Stomach (tissue), 9 donors: ENCODE results near the gene AFF4. TPM values are rescaled to one million over a fixed set of nuclear protein-coding genes. Genes with fewer than 3 reads are reported as not detected.
"Not testable (repeated sequence)": the region's sequence is repeated elsewhere in the genome, so short reads cannot be mapped to it uniquely, and the experiment has no call there.

Experiments
- DNase-seq, 2 donors: peaks; one replicate each; pipeline versions ENCODE4 v3.0.0 to v3.0.0-alpha.2; 2013 to 2019
- H3K27ac ChIP-seq, 5 donors: fragments of 200-600 bp in 4 of 5; sonication (generic) in 4 of 5; one replicate each; pipeline ENCODE4 v1.5.1; 2013 to 2019; ENCODE audit warnings: mild to moderate bottlenecking in 1 of 5, moderate library complexity in 1 of 5
- H3K27me3 ChIP-seq, 3 donors: fragments of 200-600 bp; sonication (generic); one replicate each; pipeline ENCODE4 v1.5.1; 2017 to 2019; ENCODE audit warnings: mixed run types in 1 of 3
- H3K36me3 ChIP-seq, 4 donors: fragments of 200-600 bp; sonication (generic); 1 replicate in 3 of 4; 2 replicates in 1 of 4; pipeline ENCODE4 v1.5.1; 2016 to 2019
- H3K4me1 ChIP-seq, 4 donors: fragments of 200-600 bp; sonication (generic); one replicate each; pipeline ENCODE4 v1.5.1; 2016 to 2019
- H3K4me3 ChIP-seq, 4 donors: fragments of 200-600 bp; sonication (generic) in 3 of 4; one replicate each; pipeline ENCODE4 v1.5.1; 2016 to 2019; ENCODE audit warnings: mild to moderate bottlenecking in 1 of 4
- H3K9me3 ChIP-seq, 4 donors: fragments of 200-600 bp; sonication (generic); one replicate each; pipeline ENCODE4 v1.5.1; 2016 to 2019
- EP300 ChIP-seq: sonication (generic); formaldehyde crosslinking; IDR thresholded peaks from one replicate; pipeline ENCODE4 v1.6.1; 2017; ENCODE audit warnings: antibody characterized with exemption
- POLR2A ChIP-seq, 4 donors: fragments of 450-650 bp; IDR thresholded peaks; one replicate each; pipeline ENCODE4 v1.6.1; 2016; ENCODE audit warnings: antibody characterized with exemption in 4 of 4, control low read depth in 2 of 4, mild to moderate bottlenecking in 1 of 4, moderate library complexity in 1 of 4
- POLR2AphosphoS5 ChIP-seq, 3 donors: sonication (generic); formaldehyde crosslinking; IDR thresholded peaks; one replicate each; pipeline ENCODE4 v1.6.1; 2016; ENCODE audit warnings: antibody characterized with exemption in 3 of 3
- WGBS, 5 donors: extraction: QIAGEN DNeasy Blood & Tissue Kit in 3 of 5; methylation state at CpG; one replicate each; pipeline versions ENCODE4 v1.1.5 to v1.1.7; 2013 to 2018; 5-methylcytosine and 5-hydroxymethylcytosine counted together
- intact Hi-C: fragments of 100-400 bp; cut with DNase I; formaldehyde crosslinking; loops from one replicate; pipeline ENCODE4 v1.15.1; 2023; ENCODE audit warnings: low total_unique reads
- polyA plus RNA-seq, 3 donors: library from polyadenylated mRNA; stranded (reverse); fragments of 200-250 nt; gene quantifications; one replicate each; pipeline ENCODE4 v1.2.3, GENCODE V29; 2013
- total RNA-seq, 5 donors: library from RNA; depleted of rRNA; stranded (reverse); fragments of >200 nt; gene quantifications; one replicate each; pipeline versions ENCODE4 v1.1.0 to v1.2.3, GENCODE V29; 2014 to 2016
- TF ChIP-seq, protein P1 (sequence below), 7 experiments: fragments of 450-650 bp in 4 of 7; fragments of 200-600 bp in 3 of 7; sonication (generic) in 3 of 7; IDR thresholded peaks; one replicate each; pipeline ENCODE4 v1.5.1; 2016 to 2019; ENCODE audit warnings: antibody characterized with exemption in 7 of 7, control low read depth in 2 of 7, mild to moderate bottlenecking in 1 of 7
- donor health status: healthy with polysubstance abuse.
- donor health status: Bipolar disorder and iron deficiency.
- donor health status: healthy.

The AFF4 gene
- total and polyA plus RNA-seq, 8 donors, result 7.0 to 133 (median 50.9) TPM

DNA sequence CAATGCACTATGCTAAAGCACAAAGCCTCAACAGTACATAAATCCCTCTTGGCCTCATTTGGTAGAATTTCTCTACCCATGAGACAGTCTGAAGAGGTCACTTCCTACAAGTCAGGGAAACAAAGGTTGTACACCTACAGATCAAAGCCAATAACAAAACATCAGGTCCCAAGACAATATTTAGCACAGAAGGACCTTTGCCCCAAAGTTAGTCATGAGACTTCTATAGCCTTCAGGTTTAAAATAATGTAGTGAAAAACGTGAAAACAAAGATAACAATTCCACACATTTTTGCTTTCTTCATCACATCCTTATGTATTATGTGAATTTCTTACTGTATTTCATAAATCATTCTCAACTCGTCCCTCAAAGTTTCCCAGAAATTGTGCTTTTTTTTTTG is 15.8 kb downstream of the AFF4 start:
- H3K9me3 ChIP-seq, result no peaks in the 10 kb centered on the region
- no peak overlapping the region for H3K27ac ChIP-seq
- intact Hi-C loops, result no loop called here
- no peak overlapping the region for H3K4me3 ChIP-seq
- no peaks in the 10 kb centered on the region for H3K27me3 ChIP-seq
- peaks cover 16 to 77% (median 42%) of the 10 kb centered on the region in 4 donors for H3K4me1 ChIP-seq
- WGBS, 5 donors, result 34 to 55% (median 42%) methylated on average over 2 of the region's 2 CpGs
- no peak for DNase-seq
- TF ChIP-seq, protein P1, sequence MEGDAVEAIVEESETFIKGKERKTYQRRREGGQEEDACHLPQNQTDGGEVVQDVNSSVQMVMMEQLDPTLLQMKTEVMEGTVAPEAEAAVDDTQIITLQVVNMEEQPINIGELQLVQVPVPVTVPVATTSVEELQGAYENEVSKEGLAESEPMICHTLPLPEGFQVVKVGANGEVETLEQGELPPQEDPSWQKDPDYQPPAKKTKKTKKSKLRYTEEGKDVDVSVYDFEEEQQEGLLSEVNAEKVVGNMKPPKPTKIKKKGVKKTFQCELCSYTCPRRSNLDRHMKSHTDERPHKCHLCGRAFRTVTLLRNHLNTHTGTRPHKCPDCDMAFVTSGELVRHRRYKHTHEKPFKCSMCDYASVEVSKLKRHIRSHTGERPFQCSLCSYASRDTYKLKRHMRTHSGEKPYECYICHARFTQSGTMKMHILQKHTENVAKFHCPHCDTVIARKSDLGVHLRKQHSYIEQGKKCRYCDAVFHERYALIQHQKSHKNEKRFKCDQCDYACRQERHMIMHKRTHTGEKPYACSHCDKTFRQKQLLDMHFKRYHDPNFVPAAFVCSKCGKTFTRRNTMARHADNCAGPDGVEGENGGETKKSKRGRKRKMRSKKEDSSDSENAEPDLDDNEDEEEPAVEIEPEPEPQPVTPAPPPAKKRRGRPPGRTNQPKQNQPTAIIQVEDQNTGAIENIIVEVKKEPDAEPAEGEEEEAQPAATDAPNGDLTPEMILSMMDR (IDR thresholded peaks at IDR 0.05), result no peak
- TF ChIP-seq EP300 (no peak), POLR2A (IDR thresholded peaks at IDR 0.05) (no peak), POLR2AphosphoS5 (IDR thresholded peaks at IDR 0.05) (no peak)
- H3K36me3 ChIP-seq, result peaks cover 0 to 6% (median 0%) of the 10 kb centered on the region in 4 donors

DNA sequence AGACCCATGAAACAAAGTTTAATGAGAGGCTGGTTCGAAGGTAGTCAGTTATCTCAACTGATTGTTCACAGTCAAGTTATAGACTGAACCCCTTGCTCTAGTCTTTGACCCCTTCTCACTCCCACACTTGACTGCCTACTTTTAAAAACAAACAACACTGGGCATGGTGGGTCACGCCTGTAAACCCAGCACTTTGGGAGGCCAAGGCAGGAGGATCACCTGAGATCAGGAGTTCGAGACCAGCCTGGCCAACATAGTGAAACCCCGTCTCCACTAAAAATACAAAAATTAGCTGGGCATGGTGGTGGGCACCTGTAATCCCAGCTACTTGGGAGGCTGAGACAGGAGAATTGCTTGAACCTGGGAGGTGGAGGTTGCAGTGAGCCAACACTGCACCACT is 18.1 kb downstream of the AFF4 start:
- peaks cover 15 to 77% (median 44%) of the 10 kb centered on the region in 4 donors for H3K4me1 ChIP-seq
- H3K4me3 ChIP-seq, H3K27ac ChIP-seq, H3K36me3 ChIP-seq, intact Hi-C loops, H3K9me3 ChIP-seq, H3K27me3 ChIP-seq, DNase-seq: not testable (repeated sequence)
- WGBS, 5 donors, result 92 to 96% (median 93%) methylated on average over 4 of the region's 4 CpGs

DNA sequence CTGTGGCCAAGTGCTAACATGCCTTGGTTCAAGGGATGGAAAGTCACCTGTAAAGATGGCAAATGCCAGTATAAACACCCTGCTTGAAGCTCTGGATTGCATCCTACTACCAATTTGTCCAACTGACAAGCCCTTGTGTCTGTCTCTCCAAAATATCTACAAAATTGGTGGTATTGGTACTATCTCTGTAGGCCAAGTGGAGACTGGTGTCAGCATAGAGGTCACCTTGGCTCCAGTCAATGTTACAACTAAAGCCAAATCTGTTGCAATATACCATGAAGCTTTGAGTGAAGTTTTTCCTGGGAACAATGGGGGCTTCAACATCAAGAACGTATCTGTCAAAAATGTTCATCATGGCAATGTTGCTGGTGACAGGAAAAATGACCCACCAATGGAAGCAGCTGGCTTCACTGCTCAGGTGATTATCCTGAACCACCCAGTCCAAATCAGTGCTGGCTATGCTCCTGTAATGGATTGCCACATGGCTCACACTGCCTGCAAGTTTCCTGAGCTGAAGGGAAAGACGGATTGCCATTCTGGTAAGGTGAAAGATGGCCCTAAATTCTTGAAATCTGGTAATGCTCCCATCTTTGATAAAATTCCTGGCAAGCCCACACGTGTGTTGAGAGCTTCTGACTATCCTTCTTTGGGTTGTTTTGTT is 19.9 kb downstream of the AFF4 start:
- no peak overlapping the region for H3K27ac ChIP-seq
- TF ChIP-seq POLR2AphosphoS5 (IDR thresholded peaks at IDR 0.05), result no peak
- TF ChIP-seq EP300, result no peak
- TF ChIP-seq POLR2A (IDR thresholded peaks at IDR 0.05), result no peak
- TF ChIP-seq, protein P1 (IDR thresholded peaks at IDR 0.05), result no peak
- intact Hi-C loops, result no loop called here
- 82 to 90% (median 87%) methylated on average over 3 of the region's 3 CpGs for WGBS, 5 donors
- peaks cover 0 to 3% (median 0%) of the 10 kb centered on the region in 4 donors for H3K36me3 ChIP-seq
- H3K9me3 ChIP-seq, result no peaks in the 10 kb centered on the region
- no peaks in the 10 kb centered on the region for H3K27me3 ChIP-seq
- no peak for DNase-seq
- H3K4me3 ChIP-seq, result no peak overlapping the region
- peaks cover 9 to 78% (median 37%) of the 10 kb centered on the region in 4 donors for H3K4me1 ChIP-seq

DNA sequence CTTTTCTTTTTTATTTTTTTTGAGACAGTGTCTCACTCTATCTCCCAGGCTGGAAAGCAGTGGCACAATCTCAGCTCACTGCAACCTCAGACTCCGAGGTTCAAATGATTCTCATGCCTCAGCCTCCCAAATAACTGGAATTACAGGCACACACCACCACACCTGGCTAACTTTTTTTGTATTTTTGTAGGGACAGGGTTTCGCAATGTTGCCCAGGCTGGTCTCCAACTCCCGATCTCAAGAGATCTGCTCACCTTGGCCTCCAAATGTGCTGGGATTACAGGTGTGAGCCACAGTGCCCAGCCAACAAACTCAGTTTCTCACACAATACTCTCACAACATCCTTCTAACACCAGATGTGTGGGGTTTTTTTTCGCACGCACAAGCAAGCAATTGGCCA is 22.1 kb downstream of the AFF4 start:
- H3K9me3 ChIP-seq, result no peaks in the 10 kb centered on the region
- WGBS, 5 donors, result 91 to 99% (median 96%) methylated on average over 5 of the region's 5 CpGs
- DNase-seq, result no peak
- H3K27me3 ChIP-seq, result no peaks in the 10 kb centered on the region
- H3K27ac ChIP-seq, result no peak overlapping the region
- H3K4me1 ChIP-seq, result peaks cover 0 to 74% (median 31%) of the 10 kb centered on the region in 4 donors
- no peak for TF ChIP-seq EP300
- no peak for TF ChIP-seq POLR2A (IDR thresholded peaks at IDR 0.05)
- no peak for TF ChIP-seq POLR2AphosphoS5 (IDR thresholded peaks at IDR 0.05)
- TF ChIP-seq, protein P1 (IDR thresholded peaks at IDR 0.05), result no peak
- H3K4me3 ChIP-seq, result no peak overlapping the region
- H3K36me3 ChIP-seq, result peaks cover 6 to 10% (median 7%) of the 10 kb centered on the region in 4 donors
- intact Hi-C loops, result no loop called here

DNA sequence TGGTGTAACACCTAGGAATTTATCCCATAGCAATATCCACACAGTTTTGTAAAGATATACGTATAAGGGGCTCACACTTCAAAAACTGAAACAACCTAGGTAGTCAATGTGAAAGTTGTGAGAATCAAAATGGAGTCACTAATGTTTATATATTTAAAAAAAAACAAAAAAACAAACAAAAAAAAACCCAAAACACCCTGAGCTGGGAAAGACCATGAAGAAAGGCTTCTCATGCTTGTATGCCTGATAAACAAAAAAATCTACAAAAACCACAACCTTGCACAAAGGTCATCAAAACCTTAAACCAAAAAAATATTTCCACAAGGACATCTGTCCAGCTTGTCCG is 35.4 kb downstream of the AFF4 start:
- Histone ChIP-seq H3K27ac (no peak overlapping the region), H3K9me3 (no peaks in the 10 kb centered on the region), H3K27me3 (no peaks in the 10 kb centered on the region), H3K36me3 (peaks cover 41 to 90% (median 86%) of the 10 kb centered on the region in 4 donors), H3K4me1 (peaks cover 13 to 44% (median 27%) of the 10 kb centered on the region in 4 donors), H3K4me3 (no peak overlapping the region)
- whole genome bisulfite sequencing, 5 donors, result 50 to 67% (median 54%) methylated on average over 2 of the region's 2 CpGs
- TF ChIP-seq, protein P1 (IDR thresholded peaks at IDR 0.05), result no peak
- no peak for TF ChIP-seq POLR2A (IDR thresholded peaks at IDR 0.05)
- no peak for TF ChIP-seq POLR2AphosphoS5 (IDR thresholded peaks at IDR 0.05)
- TF ChIP-seq EP300, result no peak
- intact Hi-C loops, result no loop called here
- no peak for DNase-seq
